Activated T-cell treated with anti-CD3 and anti-CD28 coated beads for 48 hours (primary cell): ENCODE measurements around the gene CEBPE.

Experiments used
- DNase-seq: peaks from one replicate; pipeline ENCODE4 v3.0.0-alpha.2; 2020; ENCODE audit warnings: low read depth

The CEBPE gene

DNA sequence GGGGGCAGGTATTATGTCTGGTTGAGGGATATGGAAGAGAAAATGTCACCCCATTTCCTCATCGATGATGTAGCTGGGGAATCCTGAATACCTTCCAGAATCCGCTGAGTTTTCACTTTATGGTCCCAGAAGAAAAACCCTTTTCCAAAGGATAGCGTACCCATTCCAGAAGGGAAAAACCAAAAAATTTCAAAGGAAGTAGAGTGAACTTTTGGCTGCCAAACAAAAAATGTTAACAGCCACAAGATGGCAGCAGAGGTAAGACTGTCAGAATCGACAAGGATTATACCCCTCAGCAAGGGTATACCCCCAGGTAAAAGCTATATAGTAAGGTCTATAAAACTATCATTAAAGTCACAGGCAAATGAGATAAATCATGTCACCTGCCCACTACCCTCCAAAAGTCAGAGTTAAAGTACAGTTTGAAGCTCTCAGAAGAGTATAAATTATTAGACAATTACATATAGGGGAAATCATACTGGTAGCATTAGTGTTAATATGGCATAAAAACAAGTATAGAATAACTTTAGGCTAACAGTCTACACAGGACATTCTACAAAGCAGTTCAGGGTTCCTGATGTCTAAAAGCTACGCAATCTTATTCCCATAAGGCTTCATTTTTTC, 42.2 kb downstream of the CEBPE start:
- DNase-seq: no peak

DNA sequence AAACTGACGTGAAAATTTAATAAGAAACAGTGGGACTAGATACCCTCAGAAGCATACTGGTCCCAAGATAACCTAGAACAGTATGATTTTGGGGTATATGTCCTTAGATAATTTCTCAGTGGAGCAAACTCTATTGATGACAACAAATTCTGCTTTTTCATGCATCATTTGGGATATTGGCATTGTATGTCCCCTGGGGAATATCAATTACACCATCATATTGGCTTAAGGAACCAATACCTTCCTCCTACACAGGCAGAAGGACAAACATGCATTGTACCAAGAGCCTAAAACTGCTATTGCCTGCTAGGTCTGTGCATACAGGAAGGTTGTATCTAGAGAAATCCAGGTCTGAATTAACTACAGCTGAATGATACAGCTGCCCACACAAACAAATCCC, 44.1 kb downstream of the CEBPE start:
- DNase-seq: no peak

DNA sequence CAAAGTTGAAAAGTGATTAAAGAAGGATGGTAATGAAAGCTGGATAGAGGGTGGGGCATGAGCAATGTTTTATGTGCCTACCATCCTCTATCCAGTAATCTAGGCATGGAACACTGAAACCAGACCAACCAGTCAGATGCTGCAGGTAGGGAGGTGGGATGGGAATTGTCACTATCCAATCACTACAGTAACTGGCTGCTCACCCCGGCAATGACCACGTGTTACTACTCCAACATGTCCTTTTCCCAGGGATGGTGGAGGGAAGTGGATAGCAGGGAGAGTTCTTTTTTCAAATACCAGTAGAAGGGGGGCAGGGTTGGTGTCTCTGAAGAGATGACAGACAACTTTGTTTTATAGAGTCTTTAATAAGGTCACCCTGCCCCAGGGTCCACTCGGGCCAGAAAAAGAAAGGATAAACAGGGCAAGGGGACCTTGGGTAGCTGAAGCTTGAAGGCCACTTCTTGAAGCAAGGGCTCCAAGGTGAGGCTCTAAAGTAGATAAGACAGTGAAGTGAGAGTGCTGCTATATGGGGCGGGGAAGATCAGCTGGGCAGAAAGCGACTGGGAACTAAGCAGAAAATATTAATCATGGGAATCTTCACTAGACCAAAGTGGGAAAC, 47.0 kb downstream of the CEBPE start:
- no peak for DNase-seq

DNA sequence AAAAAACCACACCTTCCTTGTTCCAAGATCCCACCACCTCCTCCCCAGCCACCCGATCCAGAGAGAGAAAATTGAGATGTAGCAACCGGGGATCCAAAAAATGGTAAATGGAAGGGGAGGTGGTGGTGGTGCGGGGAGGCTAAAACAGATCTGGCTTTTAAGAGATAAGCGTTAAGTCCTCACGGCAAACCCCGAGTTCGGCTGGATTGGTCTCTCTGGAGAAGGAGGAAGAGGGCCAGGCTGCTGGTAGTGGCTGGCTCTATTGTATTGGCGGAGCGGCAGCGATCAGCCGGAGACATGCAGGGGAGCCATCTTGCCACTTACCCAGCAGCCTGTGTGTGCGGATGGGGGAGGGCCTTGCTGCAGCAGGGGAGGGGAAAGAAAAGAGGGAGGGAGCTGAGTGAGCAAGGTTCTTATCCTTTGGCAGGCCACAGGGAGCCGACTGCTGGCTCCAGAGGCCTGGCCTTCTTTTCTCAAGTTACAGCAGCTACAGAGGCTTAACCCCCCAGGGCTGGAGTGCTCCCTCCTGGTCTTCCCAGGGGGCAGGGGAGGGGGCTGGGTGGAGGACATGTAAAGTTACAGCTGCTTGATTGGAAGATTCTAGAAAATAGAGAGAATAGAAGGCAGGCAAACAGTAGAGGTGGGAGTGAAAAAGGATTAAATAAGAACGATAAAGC, 47.7 kb downstream of the CEBPE start:
- peak; percentile 68 for DNase-seq

DNA sequence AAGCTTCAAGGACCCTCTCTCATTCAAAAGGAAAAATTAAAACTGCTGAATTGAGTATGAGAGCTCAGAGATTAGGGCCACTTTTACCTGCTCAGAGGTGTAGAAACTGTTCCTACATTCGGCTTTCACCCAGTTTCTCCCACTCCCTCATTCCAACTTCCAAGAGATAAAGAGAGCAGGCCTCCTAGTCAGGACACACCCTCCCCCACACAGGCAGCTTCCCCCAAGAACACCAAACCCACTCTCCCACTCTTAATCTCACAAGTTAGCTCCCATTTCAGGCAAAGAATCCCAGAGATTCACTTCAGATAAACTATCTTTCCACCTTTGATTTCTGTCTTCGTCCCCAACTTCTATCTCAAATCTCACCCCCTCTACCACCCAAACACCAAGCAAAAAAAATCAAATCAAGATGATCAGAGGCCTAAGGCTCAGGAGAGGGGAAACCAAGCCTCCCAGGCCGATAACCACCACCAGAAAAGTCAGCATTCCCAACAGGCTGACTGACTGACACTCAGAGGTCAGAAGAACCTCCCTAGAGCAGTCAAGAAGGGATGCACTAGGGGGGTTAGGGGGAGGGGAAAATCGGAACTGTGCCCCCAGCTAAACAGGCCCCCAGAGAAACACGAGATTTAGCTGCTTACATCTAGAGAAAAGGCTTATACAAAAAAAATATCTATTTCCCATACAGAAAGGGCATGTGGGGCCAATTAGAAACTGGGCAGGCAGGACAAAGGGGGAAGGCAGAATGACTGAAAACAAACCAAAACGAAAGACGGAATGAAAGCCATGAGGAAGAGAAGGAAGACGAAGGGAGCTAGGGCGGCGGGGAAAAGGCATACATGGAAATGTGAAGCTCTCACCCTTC, 48.6 kb downstream of the CEBPE start:
- no peak for DNase-seq

DNA sequence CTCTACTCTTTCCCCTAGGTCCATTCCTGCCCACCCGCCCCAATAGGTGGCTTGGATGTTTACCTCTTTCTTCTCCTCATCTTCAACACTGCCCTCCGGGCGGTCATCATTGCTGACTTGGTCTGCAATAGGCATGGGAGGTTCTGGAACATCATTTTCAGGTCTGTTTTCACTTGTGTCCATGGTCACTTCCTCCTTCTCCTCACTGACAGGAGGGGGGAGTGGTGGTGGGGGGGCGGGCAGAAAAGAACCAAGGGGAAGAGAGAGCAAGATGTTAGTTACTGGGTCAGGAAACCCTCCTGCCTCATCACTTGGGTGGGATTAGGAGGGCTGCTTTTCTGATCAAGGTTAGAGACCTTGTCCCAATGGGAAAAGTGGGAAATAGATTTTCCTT, 49.6 kb downstream of the CEBPE start:
- no peak for DNase-seq

DNA sequence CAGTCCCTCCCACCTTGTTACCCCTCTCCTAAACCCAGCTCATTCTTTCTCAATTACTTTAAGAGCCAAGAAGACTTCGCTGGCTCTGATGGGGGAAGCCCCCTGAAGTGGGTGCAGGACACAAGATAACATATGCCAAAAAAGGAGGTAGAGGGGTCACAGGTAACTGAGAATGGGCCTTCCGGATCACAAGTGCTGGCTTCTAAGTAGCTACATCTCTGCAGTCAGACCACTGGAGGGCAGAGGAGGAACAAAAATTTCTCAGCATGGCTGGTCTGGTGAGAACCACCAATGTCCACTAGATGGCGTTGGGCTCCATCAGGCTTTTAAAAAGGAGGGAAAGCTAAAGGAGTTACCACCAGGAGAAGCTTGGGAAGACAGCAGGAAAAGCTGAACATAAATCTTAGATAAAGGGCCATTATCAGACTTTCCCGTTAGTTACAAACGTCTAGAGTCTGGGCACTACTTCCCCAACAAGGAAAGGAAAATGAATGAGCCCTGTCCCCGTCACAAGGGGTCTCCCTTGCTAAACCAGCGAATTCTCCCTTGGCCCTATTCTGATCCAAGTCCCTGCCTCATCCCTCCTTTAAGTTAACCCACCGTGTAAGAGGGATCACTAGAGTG, 50.2 kb downstream of the CEBPE start:
- peak; percentile 45 for DNase-seq

DNA sequence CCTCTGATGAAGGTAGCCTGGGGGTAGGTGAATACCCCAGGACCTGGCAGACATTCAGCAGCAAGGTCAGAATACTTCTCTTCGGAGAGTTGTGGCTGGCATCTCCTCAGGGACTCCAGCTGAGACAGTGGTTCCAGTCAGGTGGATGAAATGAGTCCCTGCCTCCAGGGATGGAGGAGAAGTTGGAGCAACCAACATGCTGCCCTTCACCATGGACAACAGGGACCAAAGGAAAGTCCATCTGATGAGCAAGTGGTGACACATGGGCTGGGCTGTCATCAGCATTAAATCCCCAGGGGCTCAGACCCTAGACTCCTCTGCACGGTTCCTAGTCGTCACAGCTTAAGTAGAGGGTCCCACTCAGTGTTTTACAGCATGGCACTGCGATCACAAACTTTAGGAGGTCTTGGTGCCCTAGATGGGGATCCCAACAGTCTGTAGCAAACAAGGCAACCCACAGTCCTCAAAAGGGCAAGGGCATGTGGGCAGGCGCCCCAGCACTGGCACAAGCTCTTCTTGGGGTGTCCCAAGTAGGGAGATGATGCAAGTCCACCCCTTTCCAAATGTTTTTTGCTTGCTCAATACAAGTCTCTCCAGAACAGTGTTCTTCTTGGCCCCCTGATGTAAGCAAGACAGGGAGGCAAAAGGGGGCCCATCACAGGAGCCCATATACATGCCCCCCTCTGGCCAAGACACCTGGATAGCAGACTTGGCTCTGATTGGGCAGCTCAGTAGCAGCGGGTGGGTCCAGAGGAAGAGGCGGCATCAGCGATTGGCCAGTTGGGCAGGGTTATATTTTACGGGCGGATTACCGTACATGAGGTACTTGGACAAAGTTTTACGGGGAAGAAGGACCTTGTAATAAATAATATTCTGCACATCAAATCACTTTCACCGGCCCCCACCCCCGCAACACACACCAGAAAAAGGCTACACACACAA, 50.9 kb downstream of the CEBPE start:
- no peak for DNase-seq
